Neural crest cell (in vitro differentiated cells): ENCODE measurements around the gene DCAF6. TPM values are rescaled to one million over a fixed set of nuclear protein-coding genes. Genes with fewer than 3 reads are reported as not detected.
"Not testable (repeated sequence)": the region's sequence is repeated elsewhere in the genome, so short reads cannot be mapped to it uniquely, and the experiment has no call there.

Experiments used
- DNase-seq: peaks from one replicate; pipeline ENCODE4 v3.0.0; 2021; ENCODE audit warnings: low read depth, mixed read lengths, low spot score
- H3K27ac Mint-ChIP-seq: one replicate; pipeline ENCODE4 v1.8.0; 2021; ENCODE audit warnings: mild to moderate bottlenecking, mixed read lengths; ENCODE audit not compliant: unreplicated experiment
- H3K27me3 Mint-ChIP-seq: 2 replicates; pipeline ENCODE4 v1.8.0; 2021; ENCODE audit warnings: low read depth, mild to moderate bottlenecking, mixed read lengths
- H3K36me3 Mint-ChIP-seq: 2 replicates; pipeline ENCODE4 v1.8.0; 2021; ENCODE audit warnings: low read depth, mild to moderate bottlenecking, mixed read lengths
- H3K4me1 Mint-ChIP-seq: 2 replicates; pipeline ENCODE4 v1.8.0; 2021; ENCODE audit warnings: mixed read lengths
- H3K4me3 Mint-ChIP-seq: one replicate; pipeline ENCODE4 v1.8.0; 2021; ENCODE audit warnings: mild to moderate bottlenecking, mixed read lengths
- H3K9me3 Mint-ChIP-seq: 2 replicates; pipeline ENCODE4 v1.8.0; 2021; ENCODE audit warnings: mixed read lengths
- total RNA-seq: library from RNA; stranded (reverse); gene quantifications from 2 replicates; pipeline ENCODE4 v1.2.1, GENCODE V29; 2021
- TF ChIP-seq, protein P1 (sequence below): fragments of 200-600 bp; sonication (generic); conservative IDR thresholded peaks from 2 replicates; pipeline ENCODE4 v1.5.0; 2021; ENCODE audit warnings: antibody characterized with exemption, mild to moderate bottlenecking

The DCAF6 gene
- total RNA-seq, 1 donor from 2014 or later = 15.9 TPM

- no peaks in the 10 kb centered on the region for H3K36me3 Mint-ChIP-seq
- TF ChIP-seq, protein P1, sequence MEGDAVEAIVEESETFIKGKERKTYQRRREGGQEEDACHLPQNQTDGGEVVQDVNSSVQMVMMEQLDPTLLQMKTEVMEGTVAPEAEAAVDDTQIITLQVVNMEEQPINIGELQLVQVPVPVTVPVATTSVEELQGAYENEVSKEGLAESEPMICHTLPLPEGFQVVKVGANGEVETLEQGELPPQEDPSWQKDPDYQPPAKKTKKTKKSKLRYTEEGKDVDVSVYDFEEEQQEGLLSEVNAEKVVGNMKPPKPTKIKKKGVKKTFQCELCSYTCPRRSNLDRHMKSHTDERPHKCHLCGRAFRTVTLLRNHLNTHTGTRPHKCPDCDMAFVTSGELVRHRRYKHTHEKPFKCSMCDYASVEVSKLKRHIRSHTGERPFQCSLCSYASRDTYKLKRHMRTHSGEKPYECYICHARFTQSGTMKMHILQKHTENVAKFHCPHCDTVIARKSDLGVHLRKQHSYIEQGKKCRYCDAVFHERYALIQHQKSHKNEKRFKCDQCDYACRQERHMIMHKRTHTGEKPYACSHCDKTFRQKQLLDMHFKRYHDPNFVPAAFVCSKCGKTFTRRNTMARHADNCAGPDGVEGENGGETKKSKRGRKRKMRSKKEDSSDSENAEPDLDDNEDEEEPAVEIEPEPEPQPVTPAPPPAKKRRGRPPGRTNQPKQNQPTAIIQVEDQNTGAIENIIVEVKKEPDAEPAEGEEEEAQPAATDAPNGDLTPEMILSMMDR = no peak
- no peaks in the 10 kb centered on the region for H3K9me3 Mint-ChIP-seq
- H3K27ac Mint-ChIP-seq = no peak overlapping the region
- no peaks in the 10 kb centered on the region for H3K4me1 Mint-ChIP-seq
- H3K27me3 Mint-ChIP-seq = no peaks in the 10 kb centered on the region
- H3K4me3 Mint-ChIP-seq = no peak overlapping the region
- DNase-seq = no peak
These were observed 113.8 kb downstream of the DCAF6 start for GRCh38 chr1:168050307-168050706.

GRCh38 chr1:168050880-168051279, 114.4 kb downstream of the DCAF6 start:
- no peaks in the 10 kb centered on the region for H3K36me3 Mint-ChIP-seq
- no peaks in the 10 kb centered on the region for H3K27me3 Mint-ChIP-seq
- DNase-seq = no peak
- H3K4me1 Mint-ChIP-seq = no peaks in the 10 kb centered on the region
- H3K27ac Mint-ChIP-seq = no peak overlapping the region
- TF ChIP-seq, protein P1 = no peak
- H3K9me3 Mint-ChIP-seq = no peaks in the 10 kb centered on the region
- no peak overlapping the region for H3K4me3 Mint-ChIP-seq

DNA sequence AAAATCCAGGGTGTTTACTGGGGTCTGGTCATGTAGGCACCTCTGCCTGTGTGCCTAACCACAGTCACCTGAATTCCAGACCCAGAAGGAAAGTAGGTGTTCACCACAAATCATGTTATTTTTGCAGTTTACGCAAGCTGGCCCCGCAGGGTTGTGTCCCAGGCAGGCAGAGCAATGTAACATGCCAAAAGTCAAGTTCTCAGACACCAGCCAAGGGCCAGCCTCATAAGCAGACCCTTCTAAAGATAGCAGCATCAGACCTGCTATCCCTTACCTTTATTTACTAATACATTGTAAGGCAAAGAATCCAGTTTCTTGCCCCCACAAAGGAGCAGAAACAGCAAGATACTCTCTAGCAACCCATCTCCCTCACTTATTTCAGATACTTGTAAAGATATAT, 117.2 kb downstream of the DCAF6 start:
- Mint-ChIP-seq H3K9me3 (no peaks in the 10 kb centered on the region), H3K27me3 (no peaks in the 10 kb centered on the region), H3K4me3 (no peak overlapping the region), H3K4me1 (no peaks in the 10 kb centered on the region), H3K27ac (no peak overlapping the region), H3K36me3 (no peaks in the 10 kb centered on the region)
- TF ChIP-seq, protein P1 = no peak
- DNase-seq = no peak

DNA sequence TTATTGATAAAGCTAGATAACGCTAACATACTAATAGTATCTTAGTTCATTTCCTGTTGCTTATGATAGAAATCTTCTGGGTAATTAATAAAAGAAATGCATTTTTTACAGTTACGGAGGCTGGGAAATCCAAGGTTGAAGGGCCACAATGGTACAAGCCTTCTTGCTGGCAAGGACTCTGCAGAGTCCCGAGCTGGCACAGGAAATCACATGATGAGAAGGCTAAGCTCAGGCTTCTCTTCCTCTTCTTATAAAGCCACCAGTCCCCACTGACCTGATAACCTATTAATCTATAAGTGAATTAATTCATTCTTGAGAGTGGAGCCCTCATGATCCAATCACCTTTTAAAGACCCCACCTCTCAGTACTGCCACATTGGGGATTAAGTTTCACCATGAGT, 117.6 kb downstream of the DCAF6 start:
- Mint-ChIP-seq H3K27ac (no peak overlapping the region), H3K9me3 (no peaks in the 10 kb centered on the region), H3K27me3 (no peaks in the 10 kb centered on the region), H3K4me1 (no peaks in the 10 kb centered on the region), H3K4me3 (no peak overlapping the region), H3K36me3 (no peaks in the 10 kb centered on the region)
- TF ChIP-seq, protein P1 = no peak
- no peak for DNase-seq

GRCh38 chr1:168056152-168056551, 119.7 kb downstream of the DCAF6 start:
- H3K36me3 Mint-ChIP-seq, H3K27me3 Mint-ChIP-seq, H3K27ac Mint-ChIP-seq, H3K9me3 Mint-ChIP-seq, H3K4me1 Mint-ChIP-seq, DNase-seq, H3K4me3 Mint-ChIP-seq: not testable (repeated sequence)

GRCh38 chr1:168057355-168057754, 120.9 kb downstream of the DCAF6 start:
- no peak for DNase-seq
- H3K36me3 Mint-ChIP-seq = peaks cover 3% of the 10 kb centered on the region
- H3K9me3 Mint-ChIP-seq = no peaks in the 10 kb centered on the region
- no peaks in the 10 kb centered on the region for H3K27me3 Mint-ChIP-seq
- H3K4me3 Mint-ChIP-seq = no peak overlapping the region
- no peaks in the 10 kb centered on the region for H3K4me1 Mint-ChIP-seq
- no peak overlapping the region for H3K27ac Mint-ChIP-seq
- TF ChIP-seq, protein P1 = no peak
